HG03432 (cell line): ENCODE data around the gene TTN.
A peak's percentile ranks its signal among the peaks of the same experiment; 100 is the strongest.

Experiments used
- ATAC-seq: cut with Tn5 transposase; IDR thresholded peaks from one replicate; pipeline ENCODE4 v1.9.1; 2021; ENCODE audit warnings: mild to moderate bottlenecking, moderate library complexity; ENCODE audit not compliant: unreplicated experiment

The TTN gene

GRCh38 chr2:178506949-178507348, 300.3 kb downstream of the TTN start:
- ATAC-seq = no peak

GRCh38 chr2:178506524-178506923, 300.7 kb downstream of the TTN start:
- no peak for ATAC-seq

GRCh38 chr2:178506101-178506500, 301.1 kb downstream of the TTN start:
- no peak for ATAC-seq

GRCh38 chr2:178502751-178503150, 304.5 kb downstream of the TTN start:
- no peak for ATAC-seq

GRCh38 chr2:178499640-178500039, 307.6 kb downstream of the TTN start:
- no peak for ATAC-seq

- ATAC-seq = peak; percentile 71
These were observed 309.1 kb downstream of the TTN start for GRCh38 chr2:178498137-178498536.

GRCh38 chr2:178496049-178496448, 311.2 kb downstream of the TTN start:
- ATAC-seq = no peak

GRCh38 chr2:178491612-178492011, 315.6 kb downstream of the TTN start:
- ATAC-seq = no peak

- ATAC-seq = no peak
These were observed 321.9 kb downstream of the TTN start for GRCh38 chr2:178485356-178485755.

- ATAC-seq = no peak
These were observed 322.8 kb downstream of the TTN start for GRCh38 chr2:178484245-178485041.

- ATAC-seq = peak; percentile 34
These were observed 324.8 kb downstream of the TTN start for GRCh38 chr2:178482437-178482836.

- ATAC-seq = peak; percentile 77
These were observed 326.7 kb downstream of the TTN start, which contains the start of gene PLEKHA3 for GRCh38 chr2:178480227-178481181. Gene PLEKHA3, plus strand, starts transcription at chr2:178480457. Its CDS starts 413 bp downstream, at chr2:178480870.

- ATAC-seq = no peak
These were observed 327.4 kb downstream of the TTN start for GRCh38 chr2:178479758-178480226.

GRCh38 chr2:178479275-178479616, 328.0 kb downstream of the TTN start:
- ATAC-seq = no peak

GRCh38 chr2:178478439-178479274, 328.6 kb downstream of the TTN start, which contains the start of gene FKBP7:
Gene FKBP7, minus strand, starts transcription at chr2:178478600. Its CDS starts 101 bp downstream, at chr2:178478499.
- peak; percentile 49 for ATAC-seq

- no peak for ATAC-seq
These were observed 329.1 kb downstream of the TTN start for GRCh38 chr2:178478130-178478438.

GRCh38 chr2:178477443-178478129, 329.6 kb downstream of the TTN start:
- no peak for ATAC-seq

GRCh38 chr2:178476477-178476876, 330.7 kb downstream of the TTN start:
- ATAC-seq = no peak
